GM19238 (cell line): ENCODE data around the gene TMEM37.
A peak's percentile ranks its signal among the peaks of the same experiment; 100 is the strongest.

Source experiments
- DNase-seq: peaks from one replicate; pipeline ENCODE4 v3.0.0; 2011; ENCODE audit warnings: low spot score; ENCODE audit not compliant: insufficient read length

Gene TMEM37

DNA sequence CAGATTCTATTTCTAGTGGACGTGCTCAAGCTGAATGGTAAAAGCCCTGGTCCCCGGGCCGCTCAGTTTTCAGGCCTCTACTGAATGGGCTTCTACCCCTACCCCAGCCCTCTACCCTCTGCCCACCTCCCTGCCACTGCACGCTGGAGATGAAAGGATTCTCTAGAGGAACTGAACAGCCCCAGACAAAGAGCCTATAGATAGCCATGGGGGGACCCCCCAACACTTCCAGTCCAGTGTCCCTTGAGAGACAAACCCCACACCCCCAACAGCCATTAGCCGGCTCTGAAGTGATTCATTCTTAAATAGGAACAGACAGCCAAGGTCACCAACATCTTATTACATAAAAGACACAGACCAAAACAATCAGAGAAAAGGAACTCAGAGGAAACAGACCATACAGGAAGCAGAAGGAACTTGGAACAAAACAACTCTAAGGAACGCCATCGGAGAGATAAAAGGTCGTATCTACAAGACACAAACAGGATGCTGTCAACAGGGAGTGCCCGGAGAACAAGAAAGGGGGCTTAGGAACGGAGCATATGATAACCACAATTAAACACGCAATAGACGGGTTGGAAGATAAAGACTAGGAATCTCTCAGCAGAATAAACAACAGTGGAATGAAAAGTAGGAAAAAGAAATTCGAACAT is 23.5 kb downstream of the TMEM37 start:
- DNase-seq, result no peak

DNA sequence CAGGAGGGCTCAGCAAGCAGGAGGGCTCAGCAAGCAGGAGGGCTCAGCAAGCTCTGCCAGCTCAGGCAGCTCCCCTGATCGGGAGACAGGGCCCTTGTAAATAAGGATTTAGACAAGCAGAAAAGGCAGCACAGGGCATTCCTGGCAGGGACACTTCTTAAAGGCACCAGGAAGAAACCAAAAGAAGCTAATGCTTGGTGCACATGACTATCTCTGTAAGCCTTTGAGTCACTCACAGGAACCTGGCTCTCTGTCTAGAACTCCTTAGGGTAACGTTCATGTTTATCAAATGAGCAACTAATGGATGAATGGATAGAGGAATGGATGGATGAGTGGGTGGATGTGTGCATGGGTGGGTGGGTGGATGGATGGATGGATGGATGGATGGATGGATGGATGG is 28.4 kb downstream of the TMEM37 start:
- no peak for DNase-seq

DNA sequence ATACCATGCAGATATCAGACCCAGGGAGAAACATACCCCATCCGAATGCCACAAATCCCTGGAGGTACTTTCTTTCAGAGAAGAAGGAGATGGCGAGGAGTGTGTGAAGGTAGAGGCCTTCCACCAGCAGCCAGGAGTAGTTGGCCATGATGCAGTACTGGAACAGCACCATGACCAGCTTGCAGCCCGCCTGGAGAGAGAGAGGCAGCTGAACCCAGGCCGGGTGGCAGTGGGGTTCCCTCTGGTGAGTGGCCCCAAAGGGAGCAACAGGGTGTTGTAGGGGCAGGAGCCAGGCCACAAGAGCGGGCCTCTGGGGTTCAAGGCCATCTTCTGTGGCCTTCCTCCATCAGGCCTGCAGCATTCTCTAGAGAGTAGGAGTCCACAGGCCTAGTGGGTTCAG is 30.2 kb downstream of the TMEM37 start:
- no peak for DNase-seq

DNA sequence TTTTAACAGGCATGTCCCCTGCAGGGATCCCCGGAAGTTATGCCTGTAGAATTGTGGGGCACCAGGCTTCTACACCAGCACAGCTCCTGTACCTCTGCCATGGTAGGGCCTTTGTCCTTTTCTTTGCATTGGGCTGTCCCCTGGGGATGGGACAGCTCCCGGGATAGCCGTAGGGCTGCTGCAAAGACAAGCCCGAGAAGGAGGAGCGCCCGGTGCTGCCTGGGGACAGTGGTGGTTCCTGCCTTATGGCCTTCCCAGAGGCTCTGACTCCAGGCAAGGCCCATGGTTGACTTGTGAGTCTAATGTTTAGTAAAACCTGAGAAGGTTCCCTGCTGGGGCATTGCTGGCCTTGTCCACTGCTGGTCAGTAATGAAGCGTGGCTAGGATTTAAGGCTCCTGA is 30.9 kb downstream of the TMEM37 start:
- no peak for DNase-seq

DNA sequence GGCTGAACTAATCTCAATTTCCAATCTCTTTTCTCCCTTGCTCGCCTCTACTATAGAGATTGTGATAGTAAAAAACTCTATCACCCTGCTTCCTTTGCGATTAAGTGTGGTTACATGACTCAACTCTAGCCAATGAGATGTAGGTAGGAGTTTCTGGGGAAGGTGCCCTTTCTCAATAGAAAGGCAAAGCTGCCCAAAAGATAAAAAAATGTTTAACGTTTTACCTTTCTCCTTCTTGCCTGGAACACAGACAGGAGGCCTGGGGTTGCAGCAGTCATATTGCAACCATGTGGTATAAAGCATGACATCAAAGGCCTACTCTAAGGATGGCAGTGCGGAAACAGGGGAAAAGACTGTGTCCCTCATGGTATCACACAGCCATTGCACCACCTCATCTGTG is 31.5 kb downstream of the TMEM37 start:
- no peak for DNase-seq

DNA sequence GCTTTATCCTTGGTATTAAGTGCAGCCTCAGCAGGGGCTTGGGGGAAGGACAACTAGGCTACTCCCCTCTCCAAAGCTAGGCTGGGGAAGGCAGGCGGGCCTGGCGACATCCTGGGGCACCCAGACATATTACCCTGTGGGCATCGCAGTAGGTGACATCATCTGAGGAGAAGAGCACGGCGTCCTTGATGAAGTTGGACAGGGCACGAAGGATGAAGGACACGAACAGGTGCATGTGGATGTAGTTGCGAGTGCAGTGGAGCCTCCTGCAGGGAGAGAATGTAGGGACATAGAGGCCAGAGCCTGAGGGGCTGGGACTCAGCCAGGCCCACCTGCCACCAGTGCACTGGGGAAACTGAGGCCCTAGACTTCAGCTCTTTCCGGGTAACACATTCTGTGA is 32.3 kb downstream of the TMEM37 start:
- no peak for DNase-seq

DNA sequence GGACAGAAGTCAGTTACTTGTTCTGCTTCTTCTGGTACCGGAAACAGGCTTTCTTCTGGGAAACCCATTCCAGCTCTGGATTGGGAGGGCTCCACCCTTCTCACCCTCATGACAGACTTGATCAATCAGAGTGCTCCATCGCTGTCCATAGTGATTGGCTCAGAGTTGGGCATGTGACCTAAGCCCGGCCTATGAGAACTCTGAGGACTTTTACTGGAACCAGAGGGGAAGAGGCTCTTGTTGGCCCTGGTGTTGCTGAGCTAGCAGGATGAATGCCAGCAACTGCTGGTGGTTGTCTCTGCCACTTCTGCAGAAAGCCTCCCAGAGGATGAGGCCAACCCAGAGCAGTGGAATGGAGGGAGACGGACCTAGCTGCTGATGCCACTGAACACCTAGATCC is 33.3 kb downstream of the TMEM37 start:
- DNase-seq, result no peak

DNA sequence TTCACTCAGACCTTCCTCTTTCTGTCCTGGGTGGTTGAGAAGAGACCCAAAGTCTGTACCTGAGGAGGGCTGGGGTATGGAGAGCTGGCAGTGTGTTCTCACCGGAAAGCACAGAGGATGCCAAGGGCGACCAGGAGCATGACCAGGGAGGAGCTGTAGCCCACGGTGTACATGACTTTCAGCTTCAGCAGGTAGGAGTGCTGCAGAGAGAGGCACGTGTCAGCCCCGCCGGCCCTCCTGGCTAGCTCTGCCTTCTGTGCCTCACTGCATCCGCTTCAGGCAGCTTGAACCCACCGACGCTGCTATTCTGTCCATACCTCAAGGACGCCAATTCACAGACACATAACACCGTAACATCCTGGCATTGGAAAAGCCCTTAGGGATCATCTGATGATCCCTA is 34.0 kb downstream of the TMEM37 start:
- DNase-seq, result no peak

DNA sequence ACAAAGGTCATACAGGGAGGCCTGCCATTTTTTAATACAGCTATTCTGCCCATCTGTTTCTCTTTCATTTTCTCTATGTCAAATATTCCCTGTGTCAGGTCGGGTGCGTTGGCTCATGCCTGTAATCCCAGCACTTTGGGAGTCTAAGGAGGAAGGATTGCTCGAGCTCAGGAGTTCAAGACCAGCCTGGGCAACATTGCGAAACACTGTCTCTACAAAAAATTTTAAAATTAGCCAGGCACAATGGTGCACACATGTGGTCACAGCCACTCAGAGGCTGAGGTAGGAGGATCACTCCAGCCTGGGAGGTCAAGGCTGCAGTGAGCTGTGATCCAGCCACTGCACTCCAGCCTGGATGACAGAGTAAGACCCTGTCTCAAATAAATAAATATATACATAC is 34.7 kb downstream of the TMEM37 start:
- DNase-seq, result no peak

DNA sequence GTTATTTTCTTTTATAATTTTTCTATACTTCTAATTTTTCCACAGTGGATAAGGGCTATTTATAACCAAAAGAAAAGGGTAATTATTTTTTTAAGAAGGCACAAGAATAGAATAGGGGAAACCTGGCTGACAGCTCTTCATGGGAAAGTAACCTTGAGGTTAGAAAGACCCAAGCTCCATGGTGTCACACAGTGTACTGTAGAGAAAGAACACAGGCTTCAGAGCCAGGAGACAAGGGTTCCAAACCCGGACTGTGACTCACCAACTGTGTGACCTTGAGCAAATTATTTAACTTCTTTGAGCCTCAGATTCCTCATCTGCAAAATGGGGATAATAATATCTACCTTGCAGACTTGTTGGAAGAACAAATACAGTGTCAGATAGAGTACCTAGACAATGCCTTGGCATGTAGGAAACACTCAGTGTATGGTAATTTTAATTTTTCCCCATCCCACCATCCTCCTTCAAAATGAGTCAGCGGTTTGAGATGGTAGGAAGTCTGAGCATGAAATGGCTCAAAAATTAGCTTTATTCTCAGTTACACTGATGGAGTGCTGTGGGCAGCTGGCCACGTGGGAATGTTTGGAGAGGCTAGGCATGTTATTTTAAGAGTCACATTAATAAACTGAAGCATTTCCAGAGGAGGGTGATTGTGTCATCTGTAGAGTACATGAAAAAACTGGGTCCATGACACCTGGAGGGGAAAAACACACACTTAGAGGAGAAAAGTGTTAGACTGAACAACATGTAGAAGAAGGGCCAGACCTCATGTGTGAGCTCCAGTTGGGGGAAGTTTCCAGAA is 36.7 kb downstream of the TMEM37 start:
- DNase-seq, result no peak

DNA sequence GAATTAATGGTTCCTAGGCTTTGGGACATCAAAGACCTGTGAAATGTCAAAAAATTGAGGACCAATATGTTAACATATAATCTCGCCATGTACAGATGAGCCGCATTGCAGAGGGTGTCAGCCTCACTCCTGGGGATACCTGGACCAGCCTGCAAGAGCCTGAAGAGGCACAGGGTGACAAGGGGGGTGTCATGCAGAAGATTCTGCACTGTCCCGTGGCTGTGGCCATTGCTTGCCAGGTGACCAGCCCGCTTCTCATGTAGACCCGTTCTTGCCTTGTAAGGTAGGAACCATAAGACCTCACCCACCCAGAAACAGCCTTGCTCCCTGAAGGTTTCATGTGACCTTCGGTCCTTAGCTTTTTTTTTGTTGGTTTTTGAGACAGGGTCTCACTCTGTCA is 37.5 kb downstream of the TMEM37 start:
- no peak for DNase-seq

DNA sequence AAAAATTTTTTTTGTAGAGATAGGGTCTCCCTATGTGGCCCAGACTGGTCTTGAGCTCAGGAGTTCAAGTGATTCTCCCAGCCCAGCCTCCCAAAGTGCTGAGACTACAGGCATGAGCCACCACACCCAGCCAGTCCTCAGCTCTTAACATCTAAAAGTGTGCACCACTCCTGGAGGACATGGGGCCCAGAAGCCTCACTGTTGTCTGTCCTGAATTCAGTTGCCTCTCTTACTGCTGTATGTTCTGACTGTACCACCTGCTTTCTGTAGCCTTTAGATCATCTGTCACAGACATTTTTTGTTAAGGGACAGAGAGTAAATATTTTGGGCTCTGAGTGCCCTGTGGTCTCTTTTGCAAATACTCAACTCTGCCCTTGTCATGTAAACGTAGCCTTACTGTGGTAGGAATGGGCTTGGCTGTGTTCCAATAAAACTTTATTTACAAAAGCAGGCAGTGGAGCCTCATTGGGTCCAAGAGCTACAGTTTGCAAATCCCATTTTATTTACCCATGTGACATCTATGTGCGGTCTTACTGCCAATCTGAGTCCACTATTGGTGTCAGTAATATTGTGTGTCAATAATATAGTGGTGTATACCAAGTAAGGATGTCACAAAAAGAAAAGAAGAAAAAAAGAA is 38.1 kb downstream of the TMEM37 start:
- DNase-seq, result no peak

DNA sequence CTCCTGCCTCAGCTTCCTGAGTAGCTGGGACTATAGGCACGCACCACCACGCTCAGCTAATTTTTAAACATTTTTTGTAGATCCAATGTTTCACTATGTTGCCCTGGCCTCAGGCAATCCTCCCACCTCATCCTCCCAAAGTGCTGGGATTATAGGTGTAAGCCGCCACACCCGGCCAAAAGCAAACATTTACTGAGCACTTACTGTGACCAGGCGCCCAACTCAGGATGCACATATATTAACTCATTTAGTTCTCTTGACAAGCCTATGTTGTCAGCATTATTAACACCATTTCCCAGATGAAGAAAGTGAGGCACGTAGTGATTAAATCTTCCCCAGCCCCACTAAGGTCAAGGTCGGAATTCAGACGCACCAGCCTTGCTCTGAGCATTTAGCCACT is 41.1 kb downstream of the TMEM37 start:
- DNase-seq, result no peak

DNA sequence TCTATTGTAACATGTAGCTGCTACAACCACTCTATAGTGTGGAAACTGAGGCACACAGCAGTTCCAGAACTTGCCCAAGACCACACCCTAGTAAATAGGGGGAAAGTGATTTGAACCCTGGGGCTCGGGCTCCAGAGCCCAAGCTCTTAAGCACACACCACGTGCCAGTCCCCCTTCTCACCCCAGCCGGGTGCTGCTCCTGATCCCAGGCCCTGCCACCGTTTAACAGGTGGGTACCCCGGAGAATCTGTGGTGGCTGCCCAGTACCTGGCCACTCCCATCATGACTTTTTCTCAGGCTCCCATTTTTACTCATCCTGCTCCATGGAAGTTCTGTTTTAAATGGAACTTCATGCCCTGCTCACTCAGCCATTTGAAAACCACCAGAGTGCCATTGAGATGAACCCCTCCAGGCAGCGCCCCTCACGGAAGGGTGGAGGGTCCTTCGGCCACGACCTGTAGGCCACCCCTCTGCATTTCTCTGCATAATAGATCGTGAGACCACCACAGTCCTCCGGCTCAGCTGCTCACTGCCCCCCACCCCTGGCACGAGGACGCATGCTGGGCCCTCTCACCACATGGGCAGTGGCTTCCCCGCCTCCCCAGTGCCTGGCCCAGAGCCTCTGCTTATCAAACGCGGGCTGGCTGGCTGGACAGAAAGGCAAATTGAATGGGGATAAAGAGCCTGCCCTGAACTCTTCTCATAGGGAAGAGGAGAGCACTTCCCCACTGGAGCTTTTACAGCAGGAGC is 42.1 kb downstream of the TMEM37 start:
- no peak for DNase-seq

DNA sequence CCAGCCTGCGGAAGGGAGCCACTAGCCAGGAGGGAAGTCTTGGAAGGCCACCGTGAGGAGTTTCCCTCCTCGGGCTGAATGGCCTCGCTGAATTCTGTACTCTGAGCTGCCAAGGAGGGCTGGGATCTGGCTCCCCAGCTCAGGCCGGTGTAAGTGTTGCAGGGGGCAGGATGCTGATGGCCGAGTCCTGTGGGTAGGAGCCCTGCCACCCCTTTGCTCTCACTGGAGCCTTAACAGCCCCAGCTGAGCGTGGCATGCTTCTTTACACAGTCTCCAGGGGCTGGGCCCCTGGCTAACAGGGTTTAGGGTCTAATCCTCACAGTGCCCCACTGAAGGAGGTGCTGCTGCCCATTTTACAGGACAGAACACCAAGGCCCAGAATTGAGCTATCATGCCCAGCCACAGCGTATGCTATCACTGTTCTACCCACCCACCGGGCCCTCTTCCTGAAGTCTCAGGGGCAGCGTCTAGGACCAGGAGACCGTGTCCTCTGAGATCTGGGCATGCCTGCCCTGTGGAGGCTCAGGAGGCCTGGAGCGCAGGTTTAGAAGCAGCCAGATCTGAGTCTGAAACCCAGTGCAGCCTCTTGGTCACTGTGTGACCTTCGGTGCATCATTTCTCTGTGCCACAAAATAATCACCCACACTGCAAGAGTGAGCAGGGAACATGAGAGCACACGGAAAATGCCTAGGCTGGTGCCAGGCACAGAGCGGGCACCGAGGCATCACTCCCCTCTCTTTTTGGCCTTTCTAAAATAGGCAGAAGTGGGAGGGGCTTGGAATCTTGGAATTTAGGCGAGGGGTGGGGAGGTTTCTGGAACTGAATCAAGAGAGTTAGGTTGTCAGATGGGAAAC is 42.9 kb downstream of the TMEM37 start:
- DNase-seq, result no peak

DNA sequence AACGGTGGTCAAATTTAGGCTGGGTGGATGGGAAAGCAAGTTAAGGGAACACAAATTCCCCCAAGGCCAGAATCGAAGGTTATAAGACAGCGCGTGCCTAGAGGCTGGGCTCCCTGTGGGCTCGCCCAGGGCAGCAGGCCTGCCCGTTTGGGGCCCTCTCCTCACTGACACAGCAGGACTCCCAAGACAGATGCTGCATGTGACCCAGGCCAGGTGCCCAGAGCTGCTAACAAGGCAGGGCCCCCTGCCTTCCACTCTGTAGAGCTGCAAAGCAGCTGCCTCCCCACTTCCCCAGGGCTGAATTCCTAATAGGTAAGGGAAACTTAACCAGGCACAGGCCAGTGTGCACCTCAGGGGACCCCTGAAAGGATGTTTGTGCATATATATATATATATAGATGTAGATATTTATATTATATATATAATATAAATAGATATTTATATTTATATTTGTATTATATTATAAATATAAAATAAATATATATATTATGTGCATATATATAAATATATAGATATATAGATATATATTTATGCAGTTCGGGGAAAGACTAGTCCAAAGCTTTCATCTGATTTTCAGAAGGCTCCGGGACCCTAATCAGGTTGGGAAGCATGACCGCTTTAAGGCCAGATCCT is 43.7 kb downstream of the TMEM37 start:
- no peak for DNase-seq

DNA sequence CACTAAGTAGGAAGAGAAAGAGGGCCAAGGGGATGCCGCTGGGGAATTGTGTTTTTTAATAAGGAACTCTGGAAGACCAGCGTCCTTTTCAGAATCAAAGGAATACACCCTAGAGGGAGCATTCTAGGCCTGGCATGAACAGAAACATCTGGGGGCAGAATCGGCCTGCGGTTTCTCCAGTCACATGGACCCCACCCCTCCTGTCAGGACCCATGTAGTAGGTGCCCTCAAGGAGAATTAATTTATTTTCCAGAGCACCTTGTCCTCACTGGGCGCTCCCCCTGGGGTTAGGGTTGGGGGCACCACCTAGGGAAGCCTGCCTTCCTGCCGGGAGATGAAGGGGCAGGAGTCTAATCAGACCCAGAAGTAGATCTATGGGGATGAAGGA is 44.2 kb downstream of the TMEM37 start:
- no peak for DNase-seq

DNA sequence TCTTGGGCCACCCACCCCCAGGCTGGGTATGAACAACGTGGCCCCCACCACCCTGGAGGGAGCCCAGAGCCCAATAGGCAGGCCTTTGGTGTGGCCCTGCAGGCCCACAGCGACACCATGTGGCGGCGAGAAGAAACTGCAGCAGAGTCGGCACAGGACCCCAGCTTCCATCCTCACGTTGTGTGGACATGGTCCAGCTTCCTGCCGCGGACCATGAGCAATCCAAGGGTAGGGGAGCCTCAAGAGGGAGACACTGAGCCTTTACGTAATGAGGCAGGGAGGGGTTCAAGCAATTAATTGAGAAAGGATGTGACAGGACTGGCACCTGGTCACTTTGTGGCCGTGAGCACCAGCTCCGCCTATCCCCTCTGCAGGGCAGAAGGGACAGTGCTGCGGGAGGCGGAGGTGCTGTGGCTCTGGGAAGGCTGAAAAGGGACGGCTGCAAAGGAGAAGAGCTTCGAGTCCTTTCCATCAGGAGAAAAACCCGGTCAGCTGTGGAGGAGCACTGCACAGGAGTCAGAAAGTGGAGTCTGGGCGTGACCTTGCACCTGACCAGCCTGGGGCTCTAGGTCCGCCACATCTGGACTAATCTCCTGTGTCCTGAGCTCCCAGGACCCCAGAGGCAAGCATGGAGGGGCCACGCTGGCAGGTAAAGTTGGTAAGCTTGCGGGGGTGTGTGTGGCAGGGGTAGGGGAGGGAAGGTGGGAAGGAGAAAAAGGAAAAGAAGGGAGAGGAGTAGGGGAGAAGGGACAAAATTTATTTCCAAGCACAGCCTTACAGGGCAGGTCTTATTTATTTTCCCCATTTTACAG is 44.9 kb downstream of the TMEM37 start:
- peak; percentile 68 for DNase-seq

DNA sequence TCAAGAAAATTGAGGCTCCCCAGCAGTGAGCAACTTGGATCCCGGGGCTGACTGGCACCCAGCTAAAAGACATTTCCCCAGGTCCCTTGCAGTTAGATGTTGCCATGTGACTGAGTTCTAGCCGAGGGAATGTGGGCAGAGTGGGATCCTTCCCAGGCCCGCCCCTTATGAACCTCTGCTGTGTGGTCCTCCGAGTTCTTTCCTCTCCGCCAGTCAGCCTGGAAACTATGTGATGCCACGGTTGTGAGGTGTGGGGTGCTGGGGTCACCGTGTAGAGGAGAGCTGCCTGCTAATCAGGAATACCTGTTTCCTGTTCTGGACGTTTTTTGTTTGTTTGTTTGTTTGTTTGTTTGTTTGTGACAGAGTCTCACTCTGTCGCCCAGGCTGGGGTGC is 45.5 kb downstream of the TMEM37 start:
- DNase-seq, result no peak
